Hepatocyte (in vitro differentiated cells): ENCODE results near the gene ACP1.

Experiments
- EZH2 ChIP-seq: fragments of 200-600 bp; sonication (generic); IDR thresholded peaks from 2 replicates; pipeline ENCODE4 v1.6.1; 2016; ENCODE audit warnings: antibody characterized with exemption, mild to moderate bottlenecking, borderline replicate concordance
- EZH2phosphoT487 ChIP-seq: fragments of 200-600 bp; sonication (generic); IDR thresholded peaks from one replicate; pipeline ENCODE4 v1.6.1; 2018; ENCODE audit warnings: antibody characterized with exemption, mild to moderate bottlenecking, low read depth, moderate library complexity; ENCODE audit not compliant: unreplicated experiment, severe bottlenecking
- TF ChIP-seq, protein P1 (sequence below): fragments of 200-600 bp; sonication (generic); IDR thresholded peaks from 2 replicates; pipeline ENCODE4 v1.5.1; 2016; ENCODE audit warnings: antibody characterized with exemption, mild to moderate bottlenecking; ENCODE audit not compliant: poor library complexity

DNA sequence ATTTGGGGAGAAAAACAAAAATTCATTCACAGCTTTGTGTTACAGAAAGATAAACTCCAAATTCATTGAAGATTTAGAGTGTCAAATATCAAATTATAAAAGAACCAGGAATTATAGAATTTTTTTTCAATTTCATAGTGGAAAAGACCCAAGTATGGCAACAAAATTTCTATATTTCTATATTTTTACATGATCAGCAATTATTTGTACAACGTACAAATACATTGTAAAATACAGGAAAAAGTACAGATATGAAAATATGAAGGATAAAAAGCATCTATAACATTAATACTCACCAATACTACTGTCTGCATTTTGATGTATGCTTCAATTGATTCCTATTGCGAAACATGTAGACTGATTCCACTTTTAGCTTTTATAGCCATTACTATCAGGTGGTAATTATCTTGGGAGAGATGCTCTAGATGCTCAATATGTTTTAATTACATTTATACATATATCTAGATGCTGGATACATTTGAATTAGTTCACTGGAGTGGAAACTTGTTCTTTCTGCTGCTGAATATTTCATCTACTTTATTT, 4.9 kb upstream of the ACP1 start:
- TF ChIP-seq, protein P1, sequence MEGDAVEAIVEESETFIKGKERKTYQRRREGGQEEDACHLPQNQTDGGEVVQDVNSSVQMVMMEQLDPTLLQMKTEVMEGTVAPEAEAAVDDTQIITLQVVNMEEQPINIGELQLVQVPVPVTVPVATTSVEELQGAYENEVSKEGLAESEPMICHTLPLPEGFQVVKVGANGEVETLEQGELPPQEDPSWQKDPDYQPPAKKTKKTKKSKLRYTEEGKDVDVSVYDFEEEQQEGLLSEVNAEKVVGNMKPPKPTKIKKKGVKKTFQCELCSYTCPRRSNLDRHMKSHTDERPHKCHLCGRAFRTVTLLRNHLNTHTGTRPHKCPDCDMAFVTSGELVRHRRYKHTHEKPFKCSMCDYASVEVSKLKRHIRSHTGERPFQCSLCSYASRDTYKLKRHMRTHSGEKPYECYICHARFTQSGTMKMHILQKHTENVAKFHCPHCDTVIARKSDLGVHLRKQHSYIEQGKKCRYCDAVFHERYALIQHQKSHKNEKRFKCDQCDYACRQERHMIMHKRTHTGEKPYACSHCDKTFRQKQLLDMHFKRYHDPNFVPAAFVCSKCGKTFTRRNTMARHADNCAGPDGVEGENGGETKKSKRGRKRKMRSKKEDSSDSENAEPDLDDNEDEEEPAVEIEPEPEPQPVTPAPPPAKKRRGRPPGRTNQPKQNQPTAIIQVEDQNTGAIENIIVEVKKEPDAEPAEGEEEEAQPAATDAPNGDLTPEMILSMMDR: no peak
- TF ChIP-seq EZH2: no peak
- TF ChIP-seq EZH2phosphoT487: no peak
